HepG2 (cell line): Measurements from ENCODE around the gene PKLR. TPM values are rescaled to one million over a fixed set of nuclear protein-coding genes. Genes with fewer than 3 reads are reported as not detected.

Experiments used
- GATA4 ChIP-seq: sonication (generic); IDR thresholded peaks from 2 replicates; pipeline ENCODE4 v1.6.1; 2016; ENCODE audit warnings: antibody characterized with exemption, low read depth, borderline replicate concordance
- HNRNPK ChIP-seq: fragments of 200-400 bp; formaldehyde crosslinking; IDR thresholded peaks from 2 replicates; pipeline ENCODE4 v1.6.1; 2018; ENCODE audit warnings: low read length, low read depth, moderate library complexity, mild to moderate bottlenecking; ENCODE audit not compliant: poor library complexity, severe bottlenecking
- HNRNPUL1 ChIP-seq: fragments of 200-400 bp; formaldehyde crosslinking; IDR thresholded peaks from 2 replicates; pipeline ENCODE4 v1.6.1; 2017; ENCODE audit warnings: low read depth, mild to moderate bottlenecking, low read length, moderate library complexity
- IKZF1 ChIP-seq: fragments of 450-650 bp; IDR thresholded peaks from 2 replicates; pipeline ENCODE4 v1.7.1; 2016
- NCOA5 ChIP-seq: sonication (generic); formaldehyde crosslinking; IDR thresholded peaks from 2 replicates; pipeline ENCODE4 v1.4.0; 2020; ENCODE audit warnings: missing genetic modification reagents
- PRDM15 ChIP-seq: sonication (generic); formaldehyde crosslinking; IDR thresholded peaks from 2 replicates; pipeline ENCODE4 v1.4.0; 2020; ENCODE audit warnings: missing genetic modification reagents
- REST ChIP-seq, 2 experiments: IDR thresholded peaks; 2 replicates each; pipeline ENCODE4 v1.6.1; 2011 to 2012; ENCODE audit warnings: low read length in 2 of 2, borderline replicate concordance in 1 of 2, low read depth in 1 of 2, mild to moderate bottlenecking in 1 of 2, moderate library complexity in 1 of 2
- SAP130 ChIP-seq: IDR thresholded peaks from 2 replicates; pipeline ENCODE4 v1.6.1; 2016; ENCODE audit warnings: low read depth
- SIN3A ChIP-seq: IDR thresholded peaks from 2 replicates; pipeline ENCODE4 v1.6.1; 2011; ENCODE audit warnings: low read depth, mild to moderate bottlenecking, control low read depth, low read length, borderline replicate concordance
- SIN3B ChIP-seq: fragments of 150-350 bp; IDR thresholded peaks from 2 replicates; pipeline ENCODE4 v1.6.1; 2014; ENCODE audit warnings: low read length
- SMYD3 ChIP-seq: sonication (generic); formaldehyde crosslinking; IDR thresholded peaks from 2 replicates; pipeline ENCODE4 v1.8.1; 2023; ENCODE audit warnings: mild to moderate bottlenecking, missing genetic modification reagents
- TCF12 ChIP-seq, 2 experiments: fragments of 450-650 bp in 1 of 2; sonication (generic) in 1 of 2; formaldehyde crosslinking in 1 of 2; IDR thresholded peaks; 2 replicates each; pipeline versions ENCODE4 v1.6.1 to v1.8.0; 2017 to 2022; ENCODE audit warnings: antibody characterized with exemption in 1 of 2, mild to moderate bottlenecking in 1 of 2, missing genetic modification reagents in 1 of 2, moderate library complexity in 1 of 2
- TCF7L2 ChIP-seq: IDR thresholded peaks from 2 replicates; pipeline ENCODE4 v1.6.1; 2011; ENCODE audit warnings: mild to moderate bottlenecking, low read depth, low read length, moderate library complexity
- ZNF225 ChIP-seq: sonication (generic); formaldehyde crosslinking; IDR thresholded peaks from 2 replicates; pipeline ENCODE4 v1.4.0; 2020; ENCODE audit warnings: mild to moderate bottlenecking, missing genetic modification reagents
- ZNF292 ChIP-seq: sonication (generic); formaldehyde crosslinking; IDR thresholded peaks from 2 replicates; pipeline ENCODE4 v1.8.1; 2022; ENCODE audit warnings: mild to moderate bottlenecking, low read depth, missing genetic modification reagents, borderline replicate concordance
- ZNF570 ChIP-seq: sonication (generic); formaldehyde crosslinking; IDR thresholded peaks from 2 replicates; pipeline ENCODE4 v1.4.0; 2020; ENCODE audit warnings: mild to moderate bottlenecking, missing genetic modification reagents, borderline replicate concordance
- ZNF781 ChIP-seq: sonication (generic); formaldehyde crosslinking; IDR thresholded peaks from 2 replicates; pipeline ENCODE4 v1.5.1; 2020; ENCODE audit warnings: borderline replicate concordance, mild to moderate bottlenecking, missing genetic modification reagents; ENCODE audit errors: not compliant biosample characterization
- ZNF850 ChIP-seq: sonication (generic); formaldehyde crosslinking; conservative IDR thresholded peaks from 2 replicates; pipeline ENCODE4 v1.9.0; 2021; ENCODE audit warnings: mild to moderate bottlenecking, missing genetic modification reagents
- polyA plus RNA-seq, 8 experiments: library from polyadenylated mRNA; depleted of rRNA in 3 of 8; stranded (reverse) in 7 of 8; unstranded in 1 of 8; fragments of >200 nt; fragmentation: Illumina TruSeq in 4 of 8; extraction: Trizol in 4 of 8; gene quantifications; 2 replicates each; pipeline versions ENCODE4 v1.2.1 to v1.2.3, GENCODE V29; 2011 to 2016; ENCODE audit warnings: low read depth in 4 of 8, missing spikeins in 1 of 8, mixed read lengths in 1 of 8; ENCODE audit not compliant: insufficient read depth in 1 of 8
- total RNA-seq, 5 experiments: library from RNA; depleted of rRNA; stranded (reverse); fragments of >200 nt; fragmentation: Illumina TruSeq; extraction: Trizol; gene quantifications; 2 replicates each; pipeline ENCODE4 v1.2.3, GENCODE V29; 2016; ENCODE audit warnings: low read depth in 1 of 5

Gene PKLR
- total and polyA plus RNA-seq, 2 of the 13 experiments (the other 11 are each of a cell fraction or from before 2014, with no cell fraction given) = 10.3 to 29.3 TPM

GRCh38 chr1:155250633-155251449, 50.4 kb downstream of the PKLR start (continued):
- no peak for TF ChIP-seq TCF12 (IDR thresholded peaks at IDR 0.05)
- peak; percentile 41; the same call in 1 of the 2 replicates for TF ChIP-seq TCF12 (CRISPR knock-in tag; IDR thresholded peaks at IDR 0.05)
- no peak for TF ChIP-seq SIN3A
- no peak for TF ChIP-seq ZNF292 (CRISPR knock-in tag)
- TF ChIP-seq SMYD3 (CRISPR knock-in tag) = 0 out of 2 replicates have a peak, but pooled peaks have one; percentile 45
- TF ChIP-seq ZNF225 (CRISPR knock-in tag) = no peak
- TF ChIP-seq IKZF1 = no peak
- TF ChIP-seq PRDM15 (CRISPR knock-in tag) = no peak
- TF ChIP-seq HNRNPK = no peak
- TF ChIP-seq ZNF570 = no peak
- no peak for TF ChIP-seq HNRNPUL1
- no peak for TF ChIP-seq NCOA5
- no peak for TF ChIP-seq TCF7L2
- no peak for TF ChIP-seq SIN3B
- TF ChIP-seq SAP130 (CRISPR knock-in tag) = peak; percentile 69
- no peak for TF ChIP-seq GATA4
- no peak for TF ChIP-seq ZNF781 (CRISPR knock-in tag)
- no peak for TF ChIP-seq ZNF850
- no peak for TF ChIP-seq REST (IDR thresholded peaks at IDR 0.05; ENCODE audit: borderline replicate concordance in 1 of 2, low read depth in 1 of 2, low read length in 2 of 2)
